ENCODE results near the gene ASGR2. TPM values are rescaled to one million over a fixed set of nuclear protein-coding genes. Genes with fewer than 3 reads are reported as not detected.

ASGR2 gene
- total and polyA plus RNA-seq, 2 of the 13 experiments (the other 11 are each of a cell fraction or from before 2014, with no cell fraction given), result 320 to 754 TPM

DNA sequence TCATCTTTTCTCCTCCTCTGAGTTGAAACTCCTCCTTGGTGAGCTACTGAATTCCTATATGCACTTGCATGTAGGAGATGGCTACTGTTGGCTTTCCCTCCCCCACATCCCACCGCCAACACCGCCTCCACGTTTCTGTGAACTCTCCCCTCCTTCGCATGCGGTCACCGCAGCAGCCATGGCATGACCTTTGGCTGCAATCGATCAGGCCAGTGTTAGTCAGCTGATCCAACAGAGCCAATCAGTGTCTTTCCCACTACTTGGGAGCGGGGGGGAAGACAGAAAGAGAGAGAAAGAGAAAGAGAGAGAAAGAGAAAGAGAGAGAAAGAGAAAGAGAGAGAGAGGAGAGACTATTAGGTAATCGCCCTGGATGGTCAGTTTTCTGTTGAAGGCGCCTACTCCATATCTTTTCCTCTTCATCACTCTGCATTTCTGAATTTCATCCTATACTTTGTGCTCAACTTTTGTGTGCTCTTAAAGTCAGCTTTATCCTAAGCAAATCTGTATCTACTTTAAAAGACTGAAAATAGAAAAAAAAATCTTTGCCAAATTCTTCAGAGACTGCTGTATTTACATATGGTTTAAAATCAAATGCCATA lies 41.8 kb upstream of the ASGR2 start (continued):
- TF ChIP-seq, protein P1, sequence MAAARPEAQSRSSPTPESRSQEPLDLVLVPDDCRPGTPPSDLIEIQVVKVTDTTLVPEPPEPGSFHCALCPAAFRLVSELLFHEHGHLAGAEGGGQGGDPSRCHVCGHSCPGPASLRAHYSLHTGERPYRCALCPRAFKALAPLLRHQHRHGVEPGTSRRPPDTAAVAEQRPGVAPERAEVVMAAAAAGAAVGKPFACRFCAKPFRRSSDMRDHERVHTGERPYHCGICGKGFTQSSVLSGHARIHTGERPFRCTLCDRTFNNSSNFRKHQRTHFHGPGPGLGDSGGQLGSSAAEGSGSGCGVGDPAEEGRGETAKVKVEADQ (CRISPR knock-in tag; IDR thresholded peaks at IDR 0.05; ENCODE audit: borderline replicate concordance), result peak; percentile 96
- peak; percentile 96 for TF ChIP-seq ERF (CRISPR knock-in tag; IDR thresholded peaks at IDR 0.05)
- TF ChIP-seq ZFP36 (IDR thresholded peaks at IDR 0.05; ENCODE audit: borderline replicate concordance, low read depth, low read length, partially characterized antibody), result no peak
- TF ChIP-seq GTF3A (CRISPR knock-in tag; conservative IDR thresholded peaks at IDR 0.05), result no peak
- no peak for TF ChIP-seq MTF2 (CRISPR knock-in tag; IDR thresholded peaks at IDR 0.05; ENCODE audit: borderline replicate concordance)
- TF ChIP-seq, protein P2, sequence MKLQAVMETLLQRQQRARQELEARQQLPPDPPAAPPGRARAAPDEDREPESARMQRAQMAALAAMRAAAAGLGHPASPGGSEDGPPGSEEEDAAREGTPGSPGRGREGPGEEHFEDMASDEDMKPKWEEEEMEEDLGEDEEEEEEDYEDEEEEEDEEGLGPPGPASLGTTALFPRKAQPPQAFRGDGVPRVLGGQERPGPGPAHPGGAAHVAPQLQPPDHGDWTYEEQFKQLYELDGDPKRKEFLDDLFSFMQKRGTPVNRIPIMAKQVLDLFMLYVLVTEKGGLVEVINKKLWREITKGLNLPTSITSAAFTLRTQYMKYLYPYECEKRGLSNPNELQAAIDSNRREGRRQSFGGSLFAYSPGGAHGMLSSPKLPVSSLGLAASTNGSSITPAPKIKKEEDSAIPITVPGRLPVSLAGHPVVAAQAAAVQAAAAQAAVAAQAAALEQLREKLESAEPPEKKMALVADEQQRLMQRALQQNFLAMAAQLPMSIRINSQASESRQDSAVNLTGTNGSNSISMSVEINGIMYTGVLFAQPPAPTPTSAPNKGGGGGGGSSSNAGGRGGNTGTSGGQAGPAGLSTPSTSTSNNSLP (IDR thresholded peaks at IDR 0.05; ENCODE audit: low read depth, low read length), result peak; percentile 36; the same call in 1 of the 2 replicates
- no peak for TF ChIP-seq FOXM1 (CRISPR knock-in tag; IDR thresholded peaks at IDR 0.05)
- TF ChIP-seq SMAD9 (CRISPR knock-in tag; IDR thresholded peaks at IDR 0.05), result peak; percentile 82; the same call in 1 of the 2 replicates
- no peak for TF ChIP-seq SIN3A (IDR thresholded peaks at IDR 0.05; ENCODE audit: borderline replicate concordance, low read depth, low read length)
- TF ChIP-seq CEBPB (IDR thresholded peaks at IDR 0.05; ENCODE audit: borderline replicate concordance, low read depth, low read length), result peak; percentile 13; the same call in 1 of the 2 replicates
- peak; percentile 73; the same call in 1 of the 2 replicates for TF ChIP-seq MEIS1 (CRISPR knock-in tag; IDR thresholded peaks at IDR 0.05; ENCODE audit: borderline replicate concordance)
- TF ChIP-seq, protein P3, sequence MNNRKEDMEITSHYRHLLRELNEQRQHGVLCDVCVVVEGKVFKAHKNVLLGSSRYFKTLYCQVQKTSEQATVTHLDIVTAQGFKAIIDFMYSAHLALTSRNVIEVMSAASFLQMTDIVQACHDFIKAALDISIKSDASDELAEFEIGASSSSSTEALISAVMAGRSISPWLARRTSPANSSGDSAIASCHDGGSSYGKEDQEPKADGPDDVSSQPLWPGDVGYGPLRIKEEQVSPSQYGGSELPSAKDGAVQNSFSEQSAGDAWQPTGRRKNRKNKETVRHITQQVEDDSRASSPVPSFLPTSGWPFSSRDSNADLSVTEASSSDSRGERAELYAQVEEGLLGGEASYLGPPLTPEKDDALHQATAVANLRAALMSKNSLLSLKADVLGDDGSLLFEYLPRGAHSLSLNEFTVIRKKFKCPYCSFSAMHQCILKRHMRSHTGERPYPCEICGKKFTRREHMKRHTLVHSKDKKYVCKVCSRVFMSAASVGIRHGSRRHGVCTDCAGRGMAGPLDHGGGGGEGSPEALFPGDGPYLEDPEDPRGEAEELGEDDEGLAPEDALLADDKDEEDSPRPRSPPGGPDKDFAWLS (CRISPR knock-in tag; IDR thresholded peaks at IDR 0.05; ENCODE audit: borderline replicate concordance), result no peak
- TF ChIP-seq ZNF251 (CRISPR knock-in tag; IDR thresholded peaks at IDR 0.05), result peak; percentile 94; the same call in 1 of the 2 replicates
- TF ChIP-seq RARG (CRISPR knock-in tag; IDR thresholded peaks at IDR 0.05; ENCODE audit: low read depth), result no peak
- TF ChIP-seq CBFB (CRISPR knock-in tag; IDR thresholded peaks at IDR 0.05), result peak; percentile 86
- 0 out of 2 replicates have a peak, but pooled peaks have one; percentile 79 for TF ChIP-seq ZNF672 (CRISPR knock-in tag; IDR thresholded peaks at IDR 0.05)
- TF ChIP-seq FOXP1 (IDR thresholded peaks at IDR 0.05), result no peak
- 0 out of 2 replicates have a peak, but pooled peaks have one; percentile 22 for TF ChIP-seq FOXP1 (CRISPR knock-in tag; IDR thresholded peaks at IDR 0.05)
- TF ChIP-seq, protein P4, sequence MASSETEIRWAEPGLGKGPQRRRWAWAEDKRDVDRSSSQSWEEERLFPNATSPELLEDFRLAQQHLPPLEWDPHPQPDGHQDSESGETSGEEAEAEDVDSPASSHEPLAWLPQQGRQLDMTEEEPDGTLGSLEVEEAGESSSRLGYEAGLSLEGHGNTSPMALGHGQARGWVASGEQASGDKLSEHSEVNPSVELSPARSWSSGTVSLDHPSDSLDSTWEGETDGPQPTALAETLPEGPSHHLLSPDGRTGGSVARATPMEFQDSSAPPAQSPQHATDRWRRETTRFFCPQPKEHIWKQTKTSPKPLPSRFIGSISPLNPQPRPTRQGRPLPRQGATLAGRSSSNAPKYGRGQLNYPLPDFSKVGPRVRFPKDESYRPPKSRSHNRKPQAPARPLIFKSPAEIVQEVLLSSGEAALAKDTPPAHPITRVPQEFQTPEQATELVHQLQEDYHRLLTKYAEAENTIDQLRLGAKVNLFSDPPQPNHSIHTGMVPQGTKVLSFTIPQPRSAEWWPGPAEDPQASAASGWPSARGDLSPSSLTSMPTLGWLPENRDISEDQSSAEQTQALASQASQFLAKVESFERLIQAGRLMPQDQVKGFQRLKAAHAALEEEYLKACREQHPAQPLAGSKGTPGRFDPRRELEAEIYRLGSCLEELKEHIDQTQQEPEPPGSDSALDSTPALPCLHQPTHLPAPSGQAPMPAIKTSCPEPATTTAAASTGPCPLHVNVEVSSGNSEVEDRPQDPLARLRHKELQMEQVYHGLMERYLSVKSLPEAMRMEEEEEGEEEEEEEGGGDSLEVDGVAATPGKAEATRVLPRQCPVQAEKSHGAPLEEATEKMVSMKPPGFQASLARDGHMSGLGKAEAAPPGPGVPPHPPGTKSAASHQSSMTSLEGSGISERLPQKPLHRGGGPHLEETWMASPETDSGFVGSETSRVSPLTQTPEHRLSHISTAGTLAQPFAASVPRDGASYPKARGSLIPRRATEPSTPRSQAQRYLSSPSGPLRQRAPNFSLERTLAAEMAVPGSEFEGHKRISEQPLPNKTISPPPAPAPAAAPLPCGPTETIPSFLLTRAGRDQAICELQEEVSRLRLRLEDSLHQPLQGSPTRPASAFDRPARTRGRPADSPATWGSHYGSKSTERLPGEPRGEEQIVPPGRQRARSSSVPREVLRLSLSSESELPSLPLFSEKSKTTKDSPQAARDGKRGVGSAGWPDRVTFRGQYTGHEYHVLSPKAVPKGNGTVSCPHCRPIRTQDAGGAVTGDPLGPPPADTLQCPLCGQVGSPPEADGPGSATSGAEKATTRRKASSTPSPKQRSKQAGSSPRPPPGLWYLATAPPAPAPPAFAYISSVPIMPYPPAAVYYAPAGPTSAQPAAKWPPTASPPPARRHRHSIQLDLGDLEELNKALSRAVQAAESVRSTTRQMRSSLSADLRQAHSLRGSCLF (CRISPR knock-in tag; IDR thresholded peaks at IDR 0.05; ENCODE audit: borderline replicate concordance), result 0 out of 2 replicates have a peak, but pooled peaks have one; percentile 81
- TF ChIP-seq ZNF768 (CRISPR knock-in tag; IDR thresholded peaks at IDR 0.05), result peak; percentile 26; the same call in 1 of the 2 replicates
- TF ChIP-seq ZBTB42 (CRISPR knock-in tag; IDR thresholded peaks at IDR 0.05), result no peak
- TF ChIP-seq ZBTB7B (CRISPR knock-in tag; IDR thresholded peaks at IDR 0.05), result 0 out of 2 replicates have a peak, but pooled peaks have one; percentile 29
